Psoas muscle (tissue), 8 donors: ENCODE results near the gene SFSWAP. TPM values are rescaled to one million over a fixed set of nuclear protein-coding genes. Genes with fewer than 3 reads are reported as not detected.

Source experiments
- ATAC-seq, 4 donors: fragments of 200-7000 bp; cut with Tn5 transposase; one replicate each; pipeline ENCODE4 v1.9.1; 2020; ENCODE audit warnings: moderate library complexity in 3 of 4, mild to moderate bottlenecking in 2 of 4
- DNase-seq, 2 donors: peaks; one replicate each; pipeline ENCODE4 v3.0.0-alpha.2; 2020
- H3K27ac ChIP-seq: fragments of 200-600 bp; one replicate; pipeline ENCODE4 v1.8.0; 2022
- H3K27me3 ChIP-seq, 3 donors: fragments of 200-600 bp in 1 of 3; one replicate each; pipeline versions ENCODE4 v1.6.1 to v1.8.0; 2013 to 2022; ENCODE audit warnings: low read length in 2 of 3, mild to moderate bottlenecking in 2 of 3, moderate library complexity in 1 of 3; ENCODE audit not compliant: insufficient read depth in 3 of 3
- H3K36me3 ChIP-seq, 2 donors: fragments of 200-600 bp in 1 of 2; one replicate each; pipeline versions ENCODE4 v1.6.1 to v1.8.0; 2013 to 2022; ENCODE audit warnings: low read depth in 1 of 2, mild to moderate bottlenecking in 1 of 2, moderate library complexity in 1 of 2; ENCODE audit not compliant: insufficient read depth in 1 of 2
- H3K4me1 ChIP-seq: fragments of 200-600 bp; one replicate; pipeline ENCODE4 v1.8.0; 2022
- H3K4me3 ChIP-seq: fragments of 200-600 bp; one replicate; pipeline ENCODE4 v1.8.0; 2022; ENCODE audit warnings: mild to moderate bottlenecking
- H3K9me3 ChIP-seq: fragments of 200-600 bp; one replicate; pipeline ENCODE4 v1.8.0; 2022
- WGBS, 3 donors: extraction: QIAGEN DNeasy Blood & Tissue Kit; methylation state at CpG; one replicate each; pipeline versions ENCODE4 v1.1.6 to v1.1.7; 2013; 5-methylcytosine and 5-hydroxymethylcytosine counted together
- intact Hi-C, 2 donors: fragments of 100-400 bp; cut with DNase I; formaldehyde crosslinking; loops; one replicate each; pipeline versions ENCODE4 v1.11.0 to v1.14.2; 2022
- polyA plus RNA-seq, 3 donors: library from polyadenylated mRNA; stranded (reverse); fragments of 200-250 nt; gene quantifications; one replicate each; pipeline ENCODE4 v1.2.3, GENCODE V29; 2013
- total RNA-seq, 4 donors: library from RNA; stranded (reverse); fragmentation: NEBNext Ultra II Directional in 2 of 4; extraction: Animal tissue kit (Norgen Biotek cat#: 25700) in 2 of 4; gene quantifications; one replicate each; pipeline versions ENCODE4 v1.2.1 to v1.2.4, GENCODE V29; 2021 to 2023
- TF ChIP-seq, protein P1 (sequence below): fragments of 200-600 bp; IDR thresholded peaks from one replicate; pipeline ENCODE4 v1.8.0; 2022; ENCODE audit warnings: antibody characterized with exemption
- donor health status: healthy with polysubstance abuse.
- donor health status: DM: no; HTN: no; CAD: no; lungs with moderate emphysema.
- donor health status: Bipolar disorder and iron deficiency.
- donor health status: healthy.
- donor health status: DM: yes; HTN: yes; CAD: no.
- donor health status: DM: no; HTN: no; CAD: no.
- donor health status: DM: no; HTN: no; CAD: no.
- donor health status: DM: yes; HTN: yes; CAD: no.

The SFSWAP gene
- total and polyA plus RNA-seq, 7 donors, result 19.4 to 34.3 (median 23.5) TPM

GRCh38 chr12:131716282-131716681 is 5.4 kb downstream of the SFSWAP start:
- intact Hi-C loops, result loop anchor here in 1 of 2 donors (5.0 kb wide), 1 partner anchor 41 kb away; no protein-coding TSS in a partner anchor

GRCh38 chr12:131720241-131720640 is 9.4 kb downstream of the SFSWAP start:
- peaks cover 3% of the 10 kb centered on the region for H3K4me1 ChIP-seq
- DNase-seq (no peak), ATAC-seq (no peak)
- intact Hi-C loops, result no loop called here
- H3K4me3 ChIP-seq, result no peak overlapping the region
- no peaks in the 10 kb centered on the region for H3K27me3 ChIP-seq
- TF ChIP-seq, protein P1, sequence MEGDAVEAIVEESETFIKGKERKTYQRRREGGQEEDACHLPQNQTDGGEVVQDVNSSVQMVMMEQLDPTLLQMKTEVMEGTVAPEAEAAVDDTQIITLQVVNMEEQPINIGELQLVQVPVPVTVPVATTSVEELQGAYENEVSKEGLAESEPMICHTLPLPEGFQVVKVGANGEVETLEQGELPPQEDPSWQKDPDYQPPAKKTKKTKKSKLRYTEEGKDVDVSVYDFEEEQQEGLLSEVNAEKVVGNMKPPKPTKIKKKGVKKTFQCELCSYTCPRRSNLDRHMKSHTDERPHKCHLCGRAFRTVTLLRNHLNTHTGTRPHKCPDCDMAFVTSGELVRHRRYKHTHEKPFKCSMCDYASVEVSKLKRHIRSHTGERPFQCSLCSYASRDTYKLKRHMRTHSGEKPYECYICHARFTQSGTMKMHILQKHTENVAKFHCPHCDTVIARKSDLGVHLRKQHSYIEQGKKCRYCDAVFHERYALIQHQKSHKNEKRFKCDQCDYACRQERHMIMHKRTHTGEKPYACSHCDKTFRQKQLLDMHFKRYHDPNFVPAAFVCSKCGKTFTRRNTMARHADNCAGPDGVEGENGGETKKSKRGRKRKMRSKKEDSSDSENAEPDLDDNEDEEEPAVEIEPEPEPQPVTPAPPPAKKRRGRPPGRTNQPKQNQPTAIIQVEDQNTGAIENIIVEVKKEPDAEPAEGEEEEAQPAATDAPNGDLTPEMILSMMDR, result no peak
- H3K9me3 ChIP-seq, result no peaks in the 10 kb centered on the region
- 87 to 90% (median 87%) methylated on average over 8 of the region's 8 CpGs for WGBS, 3 donors
- no peak overlapping the region for H3K27ac ChIP-seq
- peaks cover 11 to 98% of the 10 kb centered on the region in 2 donors for H3K36me3 ChIP-seq

More at GRCh38 chr12:131716282-131716681, 5.4 kb downstream of the SFSWAP start:
- WGBS, 3 donors, result 89 to 95% (median 90%) methylated on average over 3 of the region's 3 CpGs
- TF ChIP-seq, protein P1, result no peak
- Histone ChIP-seq H3K9me3 (no peaks in the 10 kb centered on the region), H3K4me3 (no peak overlapping the region), H3K4me1 (peaks cover 12% of the 10 kb centered on the region), H3K27me3 (no peaks in the 10 kb centered on the region), H3K27ac (no peak overlapping the region), H3K36me3 (peaks cover 8 to 80% of the 10 kb centered on the region in 2 donors)
- DNase-seq (no peak), ATAC-seq (no peak)

DNA sequence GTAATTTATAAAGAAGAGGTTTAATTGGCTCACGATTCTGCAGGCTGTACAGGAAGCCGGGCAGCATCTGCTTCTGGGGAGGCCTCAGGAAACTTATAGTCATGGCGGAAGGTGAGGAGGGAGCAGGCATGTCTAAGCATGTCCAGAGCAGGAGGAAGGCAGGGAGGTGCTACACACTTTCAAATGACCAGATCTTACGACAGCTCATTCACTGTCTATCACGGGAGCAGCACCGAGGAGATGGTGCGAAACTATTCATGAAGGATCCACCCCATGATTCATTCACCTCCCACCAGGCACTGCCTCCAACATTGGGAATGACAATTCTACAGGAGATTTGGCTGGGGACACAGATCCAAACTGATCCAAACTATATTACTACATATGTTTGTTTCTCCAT is 10.0 kb downstream of the SFSWAP start:
- ATAC-seq (no peak), DNase-seq (no peak)
- Histone ChIP-seq H3K4me3 (no peak overlapping the region), H3K36me3 (peaks cover 11 to 98% of the 10 kb centered on the region in 2 donors), H3K4me1 (peaks cover 3% of the 10 kb centered on the region), H3K9me3 (no peaks in the 10 kb centered on the region), H3K27me3 (no peaks in the 10 kb centered on the region), H3K27ac (no peak overlapping the region)
- TF ChIP-seq, protein P1, result no peak
- intact Hi-C loops, result no loop called here
- 79 to 88% (median 84%) methylated on average over 7 of the region's 7 CpGs for WGBS, 3 donors

DNA sequence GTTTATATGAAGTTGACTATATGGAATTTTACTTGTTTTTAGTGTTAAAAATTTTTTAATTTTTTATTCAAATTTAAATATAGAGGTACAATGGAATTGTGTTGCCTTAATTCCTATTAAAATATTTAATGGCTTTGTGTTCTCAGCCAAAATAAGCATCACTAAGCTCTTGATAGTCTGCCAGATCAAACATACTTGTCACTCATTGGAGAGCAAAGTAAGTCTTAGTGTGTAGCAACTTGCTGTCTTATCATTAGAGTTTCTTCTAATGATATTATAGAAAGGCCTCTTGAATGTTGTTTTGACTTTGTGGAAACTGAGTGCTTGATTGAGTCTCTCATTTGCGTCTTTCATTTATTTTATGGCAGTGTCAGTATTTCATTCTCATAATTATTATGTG is 10.7 kb downstream of the SFSWAP start:
- no peak for ATAC-seq
- Histone ChIP-seq H3K9me3 (no peaks in the 10 kb centered on the region), H3K27me3 (no peaks in the 10 kb centered on the region), H3K27ac (no peak overlapping the region), H3K4me3 (no peak overlapping the region), H3K36me3 (peaks cover 11 to 98% of the 10 kb centered on the region in 2 donors), H3K4me1 (peaks cover 3% of the 10 kb centered on the region)
- WGBS, 3 donors, result 90 to 93% (median 92%) methylated on average over 1 of the region's 1 CpG
- TF ChIP-seq, protein P1, result no peak
- intact Hi-C loops, result no loop called here
- DNase-seq, result no peak

DNA sequence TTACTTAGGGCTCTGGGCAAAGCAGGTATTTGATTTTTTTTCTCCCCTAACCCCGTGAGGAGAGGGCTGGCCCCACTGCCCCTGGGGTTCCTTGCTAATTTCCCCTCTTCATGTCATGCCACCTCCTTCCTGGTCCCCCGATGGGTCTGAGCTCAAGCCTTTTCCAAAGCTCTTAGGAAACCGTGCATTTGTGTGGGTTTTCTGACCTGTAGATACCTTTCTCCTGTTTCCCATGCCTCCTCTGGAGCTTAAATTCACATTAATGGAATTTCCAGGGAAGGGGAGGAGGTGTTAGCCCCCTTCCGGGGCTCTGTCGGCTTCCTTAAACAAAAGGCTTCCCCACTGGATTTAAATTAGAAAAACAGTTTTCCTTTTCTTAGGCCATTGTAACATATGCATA is 12.6 kb downstream of the SFSWAP start:
- no peaks in the 10 kb centered on the region for H3K9me3 ChIP-seq
- ATAC-seq (no peak), DNase-seq (no peak)
- peaks cover 3% of the 10 kb centered on the region for H3K4me1 ChIP-seq
- WGBS, 3 donors, result 44 to 49% (median 45%) methylated on average over 5 of the region's 5 CpGs
- TF ChIP-seq, protein P1, result no peak
- H3K27me3 ChIP-seq, result no peaks in the 10 kb centered on the region
- H3K27ac ChIP-seq, result no peak overlapping the region
- peaks cover 19 to 98% of the 10 kb centered on the region in 2 donors for H3K36me3 ChIP-seq
- no peak overlapping the region for H3K4me3 ChIP-seq
- intact Hi-C loops, result no loop called here
